HepG2 (cell line): ENCODE measurements around the gene TMEM39B. TPM values are rescaled to one million over a fixed set of nuclear protein-coding genes. Genes with fewer than 3 reads are reported as not detected.
A peak's percentile ranks its signal among the peaks of the same experiment; 100 is the strongest.

Experiments used
- FOXP1 ChIP-seq, 2 experiments: fragments of 450-650 bp in 1 of 2; IDR thresholded peaks; 2 replicates each; pipeline ENCODE4 v1.6.1; 2017 to 2018; ENCODE audit warnings: antibody characterized with exemption in 1 of 2
- FOXP4 ChIP-seq: sonication (generic); formaldehyde crosslinking; IDR thresholded peaks from 2 replicates; pipeline ENCODE4 v1.4.0; 2020; ENCODE audit warnings: missing genetic modification reagents
- IRF2 ChIP-seq: IDR thresholded peaks from 2 replicates; pipeline ENCODE4 v1.6.1; 2018; ENCODE audit warnings: missing genetic modification reagents, missing compliant biosample characterization
- ZBTB20 ChIP-seq: sonication (generic); formaldehyde crosslinking; IDR thresholded peaks from 2 replicates; pipeline ENCODE4 v1.8.1; 2023; ENCODE audit warnings: missing genetic modification reagents, low read depth, mild to moderate bottlenecking, borderline replicate concordance
- ZNF646 ChIP-seq: sonication (generic); formaldehyde crosslinking; IDR thresholded peaks from 2 replicates; pipeline ENCODE4 v1.9.0; 2021; ENCODE audit warnings: mild to moderate bottlenecking, missing genetic modification reagents
- polyA plus RNA-seq, 8 experiments: library from polyadenylated mRNA; depleted of rRNA in 3 of 8; stranded (reverse) in 7 of 8; unstranded in 1 of 8; fragments of >200 nt; fragmentation: Illumina TruSeq in 4 of 8; extraction: Trizol in 4 of 8; gene quantifications; 2 replicates each; pipeline versions ENCODE4 v1.2.1 to v1.2.3, GENCODE V29; 2011 to 2016; ENCODE audit warnings: low read depth in 4 of 8, missing spikeins in 1 of 8, mixed read lengths in 1 of 8; ENCODE audit not compliant: insufficient read depth in 1 of 8
- total RNA-seq, 5 experiments: library from RNA; depleted of rRNA; stranded (reverse); fragments of >200 nt; fragmentation: Illumina TruSeq; extraction: Trizol; gene quantifications; 2 replicates each; pipeline ENCODE4 v1.2.3, GENCODE V29; 2016; ENCODE audit warnings: low read depth in 1 of 5

The TMEM39B gene
- total and polyA plus RNA-seq, 2 of the 13 experiments (the other 11 are each of a cell fraction or from before 2014, with no cell fraction given): 4.9 to 10.4 TPM

- TF ChIP-seq FOXP1 (IDR thresholded peaks at IDR 0.05): no peak
- TF ChIP-seq FOXP1 (CRISPR knock-in tag; IDR thresholded peaks at IDR 0.05): 0 out of 2 replicates have a peak, but pooled peaks have one; percentile 12
- TF ChIP-seq FOXP4: 0 out of 2 replicates have a peak, but pooled peaks have one; percentile 23
- TF ChIP-seq ZNF646 (CRISPR knock-in tag): no peak
- TF ChIP-seq ZBTB20 (CRISPR knock-in tag): peak; percentile 64; the same call in 1 of the 2 replicates
- no peak for TF ChIP-seq IRF2 (CRISPR knock-in tag)
Observed at GRCh38 chr1:32138965-32139364, 66.2 kb downstream of the TMEM39B start (continued).
